Stimulated activated CD8-positive, alpha-beta memory T cell treated with anti-CD3 and anti-CD28 coated beads, Interleukin-4, amount 100 ng/mL, for 1 hour (primary cell): ENCODE data around the gene PTPRN2.

Experiments
- DNase-seq, 2 donors: peaks; one replicate each; pipeline ENCODE4 v3.0.0-alpha.2; 2020; ENCODE audit warnings: low read depth in 2 of 2, low spot score in 1 of 2

PTPRN2 gene

DNA sequence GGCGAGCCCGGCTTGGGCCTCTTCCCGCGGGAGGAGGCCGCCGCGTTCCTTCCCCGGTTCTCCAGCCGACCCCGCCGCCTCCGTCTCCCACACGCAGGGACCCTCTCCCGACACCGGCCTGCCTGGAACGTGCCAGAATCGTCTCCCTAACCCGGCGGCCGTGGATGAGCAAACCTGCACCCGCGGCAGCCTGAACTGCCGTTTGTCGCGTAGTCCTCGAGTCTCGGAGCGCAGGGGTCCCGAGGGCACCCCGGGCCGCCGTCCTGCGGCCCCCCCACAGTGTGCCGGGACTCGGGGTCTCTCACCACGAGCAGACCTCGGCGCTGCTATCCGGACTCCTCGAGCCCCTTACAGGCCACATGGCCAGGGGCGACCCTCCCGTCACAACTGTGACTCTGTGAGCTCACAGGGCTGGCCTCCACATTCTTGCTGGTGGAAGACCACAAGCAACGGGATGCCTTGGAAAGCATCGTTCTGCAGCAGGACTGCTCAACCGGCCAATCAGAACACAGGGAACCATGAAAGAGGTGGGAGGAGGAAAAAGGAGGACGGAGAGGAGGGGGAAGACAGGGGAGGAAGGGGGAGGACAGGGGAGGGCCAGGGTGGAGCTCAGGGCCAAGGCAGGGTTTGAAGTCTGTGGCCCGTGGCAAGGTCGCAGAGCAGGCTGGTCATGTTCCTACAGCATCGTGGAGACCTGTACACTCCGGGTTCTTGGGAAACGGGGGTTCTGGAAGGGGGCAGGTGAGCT is 973.9 kb downstream of the PTPRN2 start:
- no peak for DNase-seq

DNA sequence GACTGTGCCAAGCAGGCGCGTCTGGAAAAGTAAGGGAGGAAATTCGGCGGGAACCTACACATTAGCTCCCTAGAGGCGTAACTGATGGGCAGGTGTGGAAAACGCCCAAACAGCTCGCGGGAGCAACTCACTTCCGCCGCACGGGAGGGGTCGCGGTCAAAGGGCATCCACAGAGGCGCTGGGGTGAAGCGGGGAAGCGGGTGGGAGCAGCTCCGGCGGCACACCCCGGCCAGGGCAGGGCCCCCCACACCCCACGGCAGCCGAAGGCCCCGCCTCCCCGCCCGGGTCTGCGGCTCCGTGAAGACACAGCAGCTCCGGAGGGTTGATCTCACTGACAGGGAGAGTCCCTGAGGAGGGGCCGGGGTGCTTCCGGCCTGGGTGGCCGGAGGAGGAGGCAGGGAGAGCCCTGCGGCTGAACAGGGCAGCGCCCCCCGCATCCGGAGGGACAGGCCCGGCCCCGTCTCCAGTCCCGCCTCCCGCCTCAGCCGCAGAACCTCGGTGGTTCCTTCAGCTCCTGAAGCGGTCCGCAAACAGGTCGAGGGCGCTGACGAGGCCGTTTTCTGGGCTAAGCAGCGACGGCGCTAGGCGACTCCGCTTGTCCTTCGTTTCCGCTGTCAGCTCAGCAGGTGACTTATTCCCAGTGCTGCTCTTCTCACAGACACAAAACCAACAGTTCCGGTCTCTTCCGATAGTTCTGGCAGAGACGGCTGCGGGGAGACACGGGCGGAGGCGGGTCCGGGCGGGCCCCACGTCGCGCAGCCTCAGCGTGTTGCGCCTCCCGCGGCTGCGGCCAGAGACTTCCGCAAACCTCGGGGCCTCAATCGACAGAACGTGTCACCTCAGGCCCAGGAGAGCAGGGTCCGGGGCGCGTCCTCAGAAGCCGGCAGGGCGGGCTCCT is 974.7 kb downstream of the PTPRN2 start:
- DNase-seq: peak; percentile 15 to 32

DNA sequence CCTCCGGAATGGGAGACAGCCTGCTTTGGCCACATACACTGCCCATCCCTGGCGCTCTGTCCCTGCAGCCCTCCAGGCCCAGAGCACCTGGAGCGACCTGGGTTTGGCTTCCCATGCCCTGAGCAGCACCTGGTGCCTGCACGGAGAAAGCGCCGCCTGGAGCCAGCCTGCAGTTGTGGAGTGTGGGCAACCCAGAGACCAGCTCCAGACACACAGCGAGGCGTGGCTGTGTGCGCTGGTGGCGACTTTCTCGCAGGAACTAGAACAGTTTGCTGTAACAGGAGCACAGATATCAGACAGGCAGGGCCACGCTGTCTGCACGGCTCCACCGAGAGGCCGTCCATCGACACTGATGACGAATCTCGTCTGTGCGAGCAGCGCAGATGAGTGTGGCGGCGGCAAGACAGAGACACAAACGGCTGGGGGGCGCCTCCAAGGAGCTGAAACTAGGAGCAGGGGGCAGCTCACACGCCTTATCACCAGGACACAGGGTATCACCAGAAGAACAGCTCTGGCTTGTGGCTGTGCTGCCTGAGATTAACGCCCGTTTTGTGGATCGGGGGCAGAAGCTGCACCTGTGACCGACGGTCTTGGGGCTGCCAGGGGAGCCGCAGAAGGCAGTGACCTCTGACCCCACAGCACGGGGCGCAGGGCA is 975.5 kb downstream of the PTPRN2 start:
- DNase-seq: no peak

DNA sequence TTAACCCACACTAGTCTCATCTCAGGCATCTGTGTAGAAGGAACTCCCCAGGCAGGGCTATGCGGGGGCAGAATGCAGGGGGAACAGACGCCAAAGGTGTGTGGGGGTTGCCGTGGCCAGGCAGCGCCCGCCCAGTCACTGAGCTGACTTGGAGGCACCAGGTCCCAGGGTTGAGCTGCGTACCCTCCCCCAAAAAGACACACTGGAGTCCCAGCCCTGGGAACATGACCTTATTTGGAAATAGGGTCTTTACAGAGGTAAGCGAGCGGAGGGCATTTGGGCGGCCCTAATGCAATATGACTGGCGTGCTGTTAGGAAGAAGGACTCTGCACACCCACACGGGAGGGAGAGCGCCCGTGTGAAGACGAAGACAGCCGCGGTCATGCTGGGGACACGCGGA is 976.3 kb downstream of the PTPRN2 start:
- no peak for DNase-seq

DNA sequence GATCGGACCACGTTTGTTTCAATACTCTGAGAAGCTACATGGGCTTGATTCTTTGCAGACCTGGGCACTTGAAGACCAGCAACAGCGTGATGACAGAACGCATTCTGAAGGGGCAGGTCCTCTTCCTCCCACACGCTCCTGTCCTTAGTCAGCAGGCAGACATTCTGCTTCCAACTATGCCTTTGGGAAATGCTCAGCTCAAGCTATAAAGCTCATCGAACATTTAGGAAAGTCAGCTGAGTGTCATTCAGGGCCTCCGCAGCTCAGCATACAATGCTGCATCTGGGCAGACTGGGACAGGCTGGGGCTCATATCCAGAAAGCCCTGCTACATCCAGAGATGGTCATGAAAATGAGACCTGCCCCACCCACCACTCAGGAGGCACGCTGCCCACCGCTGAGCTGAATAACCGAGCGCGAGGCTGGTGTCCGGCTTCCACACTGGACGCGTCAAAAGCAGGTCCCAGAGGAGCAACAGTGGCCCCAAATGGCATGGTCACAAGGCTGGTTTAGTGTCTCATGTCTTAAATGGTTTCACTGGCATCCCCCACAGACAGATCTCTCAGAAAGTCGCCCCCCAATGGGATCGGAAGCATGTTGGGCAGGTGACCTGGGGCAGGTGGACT is 976.8 kb downstream of the PTPRN2 start:
- no peak for DNase-seq

DNA sequence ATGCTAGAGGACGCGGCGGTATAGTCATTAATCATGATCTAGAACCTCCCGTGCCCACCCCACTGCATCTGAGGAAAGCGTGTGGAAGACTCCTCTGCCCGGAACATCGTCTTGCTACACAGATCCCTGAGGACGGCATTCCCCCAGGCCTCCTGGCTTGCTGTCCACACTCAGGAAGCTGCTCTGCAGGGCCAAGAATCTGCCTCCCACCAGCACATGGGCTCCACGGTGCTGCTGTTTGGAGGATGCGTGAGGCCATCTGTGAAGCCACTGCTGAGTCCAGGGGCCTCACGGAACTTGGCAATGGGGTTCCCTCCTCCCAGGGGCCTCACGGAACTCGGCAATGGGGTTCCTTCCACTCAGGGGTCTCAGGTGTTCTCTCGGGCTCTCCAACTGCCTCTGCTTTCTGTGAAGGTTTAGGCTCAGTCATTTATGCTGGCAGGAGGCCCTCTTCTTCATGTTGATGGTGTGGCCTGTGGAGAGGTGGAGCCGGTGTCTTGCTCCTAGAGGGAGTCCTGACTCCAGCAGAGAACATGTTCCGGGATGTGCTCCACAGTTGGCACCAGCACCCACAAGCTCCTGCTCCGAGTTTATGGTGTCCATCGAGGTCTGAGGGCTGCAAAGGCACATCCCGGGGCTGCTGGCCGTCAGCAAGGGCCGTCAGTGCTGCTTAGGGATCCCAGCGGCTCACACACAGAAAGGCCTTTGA is 977.5 kb downstream of the PTPRN2 start:
- no peak for DNase-seq

DNA sequence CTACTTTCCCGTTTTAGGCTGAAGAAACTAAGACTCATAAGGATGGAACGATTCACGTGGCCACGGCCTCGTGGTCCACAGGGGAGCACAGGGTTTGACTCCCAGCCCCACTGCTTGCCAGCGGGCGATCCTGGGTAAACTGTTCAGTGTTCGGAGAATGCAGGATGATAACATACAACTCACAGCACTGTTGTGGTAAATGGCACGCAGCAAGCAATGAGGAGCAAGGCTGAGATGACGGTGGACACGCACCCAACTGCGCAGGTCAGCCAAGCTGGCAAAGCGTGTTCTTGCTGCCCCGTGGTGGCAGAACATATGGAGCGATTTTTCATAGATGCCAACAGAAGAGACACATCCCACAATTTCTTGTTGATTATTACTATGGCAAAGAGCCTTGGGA is 978.1 kb downstream of the PTPRN2 start:
- DNase-seq: no peak

DNA sequence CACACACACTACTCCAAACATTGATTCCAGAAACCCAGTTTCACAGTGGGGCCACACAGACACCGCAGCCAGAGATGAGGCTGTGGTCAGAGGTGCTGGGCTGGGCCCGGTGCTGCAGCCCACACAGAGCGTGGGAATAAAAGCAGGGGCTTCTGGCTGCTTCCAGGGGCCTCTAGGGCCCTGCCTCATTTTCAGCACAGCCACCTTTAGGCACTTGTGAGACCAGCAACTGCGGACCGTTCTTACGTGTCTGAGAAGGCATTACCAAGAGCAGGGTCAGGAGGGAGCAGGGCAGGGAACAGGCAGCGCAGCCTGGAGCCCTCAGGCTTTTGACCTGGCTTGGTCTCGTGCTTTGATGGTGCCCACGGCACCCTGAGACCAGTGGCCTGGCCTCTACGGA is 980.4 kb downstream of the PTPRN2 start:
- no peak for DNase-seq

DNA sequence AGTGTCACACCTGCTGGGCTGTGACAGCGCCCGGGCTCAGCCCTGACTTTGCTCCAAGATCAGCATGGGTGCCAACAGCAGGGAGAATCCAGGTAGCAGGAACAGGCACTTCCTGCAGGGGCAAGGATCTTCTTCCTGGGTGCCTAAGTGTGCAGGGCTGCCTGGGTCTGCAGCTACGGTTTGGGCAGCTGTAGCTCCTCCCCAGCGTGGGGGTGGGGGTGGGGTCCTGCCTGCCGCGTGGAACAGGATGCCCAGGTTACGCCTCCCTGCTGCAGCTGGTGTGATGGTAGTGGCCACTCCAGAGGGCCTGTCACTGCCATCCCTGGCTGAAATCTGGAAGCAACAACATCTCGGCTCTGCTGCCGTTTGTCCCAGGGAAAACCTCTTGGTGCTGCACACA is 981.5 kb downstream of the PTPRN2 start:
- no peak for DNase-seq

DNA sequence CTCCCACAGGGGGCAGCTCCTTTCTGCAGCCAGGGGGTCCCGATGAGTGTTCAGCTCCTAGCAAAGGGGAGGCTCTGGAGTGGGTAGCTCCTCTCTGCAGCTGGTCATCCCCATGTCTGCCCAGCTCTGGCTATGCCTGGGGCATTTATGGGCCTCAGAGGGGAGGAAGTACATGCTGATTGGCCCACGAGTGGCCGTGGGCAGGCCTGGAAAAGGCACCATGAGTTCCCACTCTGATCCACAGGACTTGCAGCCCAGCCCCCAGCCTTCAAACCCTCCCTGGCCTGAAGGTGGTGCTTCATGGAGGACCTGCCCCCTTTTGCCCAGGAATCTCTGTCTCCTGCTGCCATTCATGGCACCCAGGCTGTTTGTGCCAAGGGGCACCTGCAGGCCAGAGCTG is 982.0 kb downstream of the PTPRN2 start:
- DNase-seq: no peak

DNA sequence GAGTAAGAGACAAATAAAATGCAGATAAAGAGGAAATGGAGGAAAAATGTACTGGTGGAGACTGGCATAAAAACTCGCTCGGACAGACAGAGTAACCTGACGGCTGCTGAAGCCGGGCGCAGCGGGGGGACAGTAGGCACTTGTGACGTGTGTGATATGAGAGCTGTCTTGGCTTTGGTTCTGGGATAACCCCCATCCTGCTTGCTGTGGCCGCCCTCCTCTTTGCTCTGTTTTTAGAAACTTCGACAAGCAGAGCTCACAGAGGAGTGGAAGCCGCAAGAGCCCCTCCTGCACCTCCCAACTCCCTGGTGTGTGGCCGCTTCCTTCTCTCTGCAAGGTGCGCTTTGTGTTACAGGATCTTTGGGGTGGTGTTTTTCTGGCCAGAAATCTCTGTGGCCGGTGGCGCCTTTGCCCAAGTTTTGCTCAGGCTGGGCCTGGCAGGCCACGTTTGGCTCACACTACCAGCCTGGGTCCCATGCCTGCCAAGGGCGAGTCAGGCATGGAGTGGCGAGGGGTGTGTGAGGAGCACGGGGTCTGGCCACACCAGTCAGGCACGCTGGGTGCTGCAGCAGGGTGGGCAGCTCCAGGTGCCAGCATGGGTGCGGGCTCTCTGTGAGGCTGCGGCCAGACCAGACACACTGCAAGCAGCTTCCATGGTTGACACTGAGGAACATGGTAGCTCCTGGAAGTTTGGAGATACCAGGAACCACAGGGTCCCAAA is 982.8 kb downstream of the PTPRN2 start:
- DNase-seq: no peak

DNA sequence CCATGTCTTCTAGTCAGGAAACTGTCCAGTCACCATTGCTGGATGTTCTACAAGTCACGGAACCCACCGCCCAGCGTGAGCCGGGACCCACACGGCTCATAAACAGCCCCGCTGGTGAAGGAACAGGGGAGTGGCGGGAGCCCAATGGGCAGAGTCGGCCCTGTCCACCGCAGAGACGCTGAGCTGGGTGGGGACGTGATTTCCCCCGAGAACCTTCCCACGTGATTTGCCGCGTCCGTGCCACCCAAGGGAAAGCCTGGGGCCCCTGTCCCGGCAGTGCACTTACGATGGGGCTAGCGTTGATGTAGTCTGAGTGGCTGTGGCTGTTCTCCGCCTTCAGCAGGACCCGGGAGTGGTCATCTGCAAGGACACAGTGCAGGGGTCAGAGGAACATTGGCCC is 983.9 kb downstream of the PTPRN2 start:
- DNase-seq: no peak

DNA sequence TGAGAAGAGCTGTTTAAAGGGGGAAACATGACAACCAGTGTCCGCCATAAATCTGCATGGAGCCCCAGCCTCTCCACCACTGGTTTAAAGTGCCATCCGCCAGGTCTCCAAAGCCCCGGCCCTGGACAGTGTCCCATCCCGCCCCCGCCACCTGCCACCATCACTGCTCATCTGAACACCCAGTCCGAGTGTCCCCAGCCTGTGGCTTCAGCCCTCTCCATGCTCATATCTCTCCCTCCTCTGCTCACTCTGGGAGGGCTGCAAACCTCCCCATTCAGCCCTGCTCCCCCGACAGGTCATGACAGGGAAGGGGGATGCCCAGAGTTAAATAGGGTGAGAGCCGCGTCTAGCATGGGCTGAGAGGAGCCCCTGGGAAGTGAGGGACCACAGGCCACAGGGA is 984.6 kb downstream of the PTPRN2 start:
- DNase-seq: no peak

DNA sequence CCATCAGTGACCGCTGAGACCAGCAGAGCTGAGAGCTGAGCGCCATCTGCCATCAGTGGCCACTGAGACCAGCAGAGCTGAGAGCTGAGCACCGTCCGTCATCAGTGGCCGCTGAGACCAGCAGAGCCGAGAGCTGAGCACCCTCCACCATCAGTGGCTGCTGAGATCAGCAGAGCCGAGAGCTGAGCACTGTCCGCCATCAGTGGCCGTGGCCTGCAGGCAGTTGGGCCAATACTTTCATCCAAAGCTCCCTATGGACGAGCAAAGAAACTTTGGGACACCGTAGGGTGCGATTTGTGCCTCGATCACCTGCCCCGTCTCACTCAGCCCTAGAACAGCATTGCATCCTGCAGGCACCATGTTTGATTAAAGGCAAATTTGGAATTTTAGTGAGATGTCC is 985.0 kb downstream of the PTPRN2 start:
- no peak for DNase-seq

DNA sequence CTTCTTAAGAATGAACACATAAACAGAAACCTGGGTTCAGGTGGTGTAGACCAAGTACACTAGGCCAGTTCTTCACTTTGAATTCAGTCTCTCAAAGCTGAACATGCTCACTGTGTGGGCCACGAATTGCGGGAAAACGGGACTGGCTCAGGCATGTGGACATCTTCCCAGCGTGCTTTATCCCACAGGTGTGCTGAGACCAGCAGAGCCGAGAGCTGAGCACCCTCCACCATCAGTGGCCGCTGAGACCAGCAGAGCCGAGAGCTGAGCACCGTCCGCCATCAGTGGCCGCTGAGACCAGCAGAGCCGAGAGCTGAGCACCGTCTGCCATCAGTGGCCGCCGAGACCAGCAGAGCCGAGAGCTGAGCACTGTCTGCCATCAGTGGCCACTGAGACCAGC is 985.5 kb downstream of the PTPRN2 start:
- DNase-seq: no peak

DNA sequence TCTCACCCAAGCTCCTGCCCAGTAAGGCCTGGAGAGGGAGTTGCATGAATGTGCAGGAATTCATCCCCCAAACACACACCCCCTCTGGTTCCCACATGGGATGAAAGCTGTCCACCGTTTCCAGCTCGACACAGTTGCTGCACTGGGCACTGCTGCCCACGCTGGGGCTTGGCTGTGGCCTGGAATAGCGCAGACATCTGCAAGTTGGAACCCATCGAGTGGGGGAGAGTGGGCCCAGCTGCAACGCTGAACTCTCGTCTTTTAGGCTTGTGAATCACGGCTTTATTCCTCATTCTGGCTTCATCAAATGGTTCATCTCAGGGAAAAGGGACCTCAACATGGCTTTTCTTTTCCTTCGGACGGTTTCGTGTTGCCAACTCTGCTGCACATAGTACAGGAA is 986.1 kb downstream of the PTPRN2 start:
- DNase-seq: no peak

DNA sequence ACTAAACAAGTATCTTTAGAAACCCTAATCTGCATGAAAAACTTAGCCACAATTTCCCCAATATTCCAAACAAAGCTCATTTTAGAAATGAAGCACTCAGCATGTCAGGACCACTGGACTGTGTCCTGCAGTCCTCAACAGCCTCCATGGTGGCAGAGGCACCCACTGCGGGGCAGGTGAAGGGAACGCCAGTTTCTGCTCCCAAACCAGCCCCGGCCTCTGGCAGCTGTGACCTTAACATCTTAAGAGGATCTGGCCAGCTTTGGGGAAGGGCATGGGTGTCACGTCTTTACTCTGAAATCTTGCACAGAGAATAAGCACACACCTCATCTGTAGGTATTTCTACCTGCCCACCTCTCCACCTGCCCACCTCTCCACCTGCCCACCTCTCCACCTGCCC is 988.1 kb downstream of the PTPRN2 start:
- no peak for DNase-seq

DNA sequence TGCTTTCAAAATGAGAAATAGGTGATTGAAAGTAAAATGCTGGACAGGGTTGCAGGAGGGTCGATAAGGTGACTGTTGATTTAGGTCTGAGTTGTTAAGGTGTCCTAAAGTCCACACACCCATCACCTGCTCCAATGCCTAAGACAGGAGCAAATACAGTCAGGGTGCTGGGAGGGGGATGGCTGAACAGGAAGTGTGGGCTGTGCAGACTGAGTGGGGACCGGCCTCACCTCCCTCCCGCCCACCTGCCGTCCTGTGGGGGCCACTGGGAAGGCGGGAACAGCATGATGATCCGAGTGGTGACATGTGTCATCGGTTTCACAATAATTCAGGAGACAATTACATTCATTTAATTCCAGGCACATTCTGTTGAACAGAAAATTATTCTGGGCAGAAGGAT is 990.1 kb downstream of the PTPRN2 start:
- DNase-seq: no peak

DNA sequence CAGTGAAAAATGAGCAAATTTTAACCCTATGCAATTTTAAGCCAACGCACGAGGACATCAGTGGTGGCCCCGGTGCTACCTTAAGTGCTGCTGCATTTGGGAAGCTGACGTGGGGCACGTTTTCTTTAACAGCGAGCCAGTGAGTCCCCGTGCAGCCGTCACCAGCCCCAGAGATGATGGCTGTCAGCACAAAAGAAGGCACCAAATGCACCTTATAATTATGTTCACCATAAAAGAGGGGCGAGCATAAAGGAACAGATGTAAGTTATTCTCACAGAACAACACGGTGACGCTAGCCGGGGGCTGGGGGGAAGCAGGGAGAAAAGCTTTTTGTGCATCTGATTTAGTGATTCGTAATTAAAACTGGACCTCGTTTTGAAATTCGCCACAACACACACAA is 990.7 kb downstream of the PTPRN2 start:
- no peak for DNase-seq

DNA sequence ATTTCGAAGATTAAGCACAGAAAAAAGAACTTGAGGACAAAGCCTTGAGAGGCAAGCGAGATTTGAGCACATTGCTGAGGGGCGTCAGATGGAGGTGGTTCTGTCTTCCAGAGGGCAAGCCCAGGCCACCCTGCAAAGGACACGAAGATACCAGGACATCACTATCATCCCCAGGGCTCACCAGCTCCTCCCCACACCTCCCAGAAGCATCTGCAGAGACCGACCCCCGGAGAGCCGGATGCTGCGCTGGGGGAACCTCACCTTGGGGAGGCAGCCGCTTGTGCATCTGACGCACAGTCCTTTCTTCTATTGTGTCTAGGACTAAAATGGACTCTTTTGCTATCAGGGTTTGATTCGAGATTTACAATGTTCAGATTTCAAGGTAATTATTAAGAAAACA is 991.2 kb downstream of the PTPRN2 start:
- DNase-seq: no peak
